Ovary (tissue), 9 donors: ENCODE results near the gene TAP1. TPM values are rescaled to one million over a fixed set of nuclear protein-coding genes. Genes with fewer than 3 reads are reported as not detected.
A peak's percentile ranks its signal among the peaks of the same experiment; 100 is the strongest.

ENCODE experiments used
- DNase-seq, 5 donors: peaks; one replicate each; pipeline ENCODE4 v3.0.0-alpha.2; 2019 to 2020
- H3K27ac ChIP-seq, 2 donors: fragments of 200-600 bp; one replicate each; pipeline versions ENCODE4 v1.5.1 to v1.8.0; 2019 to 2022
- H3K27me3 ChIP-seq: fragments of 200-600 bp; one replicate; pipeline ENCODE4 v1.8.0; 2022
- H3K36me3 ChIP-seq: fragments of 200-600 bp; sonication (generic); one replicate; pipeline ENCODE4 v1.5.1; 2019
- H3K4me1 ChIP-seq: one replicate; pipeline ENCODE4 v1.8.1; 2013; ENCODE audit warnings: mild to moderate bottlenecking, moderate library complexity; ENCODE audit not compliant: insufficient read depth
- H3K4me3 ChIP-seq: fragments of 200-600 bp; sonication (generic); one replicate; pipeline ENCODE4 v1.5.1; 2017
- H3K9me3 ChIP-seq, 2 donors: fragments of 200-600 bp in 1 of 2; sonication (generic) in 1 of 2; one replicate each; pipeline versions ENCODE4 v1.5.1 to v1.8.1; 2013 to 2019; ENCODE audit warnings: mild to moderate bottlenecking in 1 of 2, moderate library complexity in 1 of 2
- EP300 ChIP-seq: sonication (generic); formaldehyde crosslinking; IDR thresholded peaks from one replicate; pipeline ENCODE4 v1.6.1; 2017; ENCODE audit warnings: antibody characterized with exemption
- POLR2A ChIP-seq: fragments of 450-650 bp; IDR thresholded peaks from one replicate; pipeline ENCODE4 v1.6.1; 2017; ENCODE audit warnings: antibody characterized with exemption, mild to moderate bottlenecking, moderate library complexity
- WGBS, 3 donors: extraction: QIAGEN DNeasy Blood & Tissue Kit in 1 of 3; methylation state at CpG; one replicate each; pipeline versions ENCODE4 v1.1.5 to v1.1.7; 2013 to 2017; 5-methylcytosine and 5-hydroxymethylcytosine counted together
- intact Hi-C, 4 donors: fragments of 100-400 bp; cut with DNase I; formaldehyde crosslinking; loops; one replicate each; pipeline versions ENCODE4 v1.11.0 to v1.15.1; 2022 to 2023
- polyA plus RNA-seq, 2 donors: library from polyadenylated mRNA; stranded (reverse); fragments of 200-250 nt in 1 of 2; fragments of 350-450 nt in 1 of 2; fragmentation: Illumina TruSeq in 1 of 2; extraction: RNeasy Lipid Tissue Mini Kit (QIAGEN cat#74804) in 1 of 2; gene quantifications; one replicate each; pipeline ENCODE4 v1.2.3, GENCODE V29; 2013 to 2014
- total RNA-seq, 7 donors: library from RNA; depleted of rRNA in 2 of 7; stranded (reverse); fragments of >200 nt in 2 of 7; fragmentation: NEBNext Ultra II Directional in 3 of 7; extraction: Animal tissue kit (Norgen Biotek cat#: 25700) in 3 of 7; gene quantifications; one replicate each; pipeline versions ENCODE4 v1.1.0 to v1.2.4, GENCODE V29; 2016 to 2023
- TF ChIP-seq, protein P1 (sequence below), 3 donors: fragments of 450-650 bp in 2 of 3; fragments of 200-600 bp in 1 of 3; IDR thresholded peaks; one replicate each; pipeline versions ENCODE4 v1.5.1 to v1.8.0; 2016 to 2022; ENCODE audit warnings: antibody characterized with exemption in 3 of 3, mild to moderate bottlenecking in 1 of 3
- donor health status: DM: no; HTN: no; CAD: no; lungs with moderate emphysema.
- donor health status: DM: no; HTN: no; CAD: no.
- donor health status: Bipolar disorder and iron deficiency.
- donor health status: DM: yes; HTN: yes; CAD: no.
- donor health status: DM: no; HTN: no; CAD: no.
- donor health status: DM: yes; HTN: yes; CAD: no.

Gene TAP1
- total and polyA plus RNA-seq, 9 donors, result 17.7 to 48.4 (median 23.3) TPM

DNA sequence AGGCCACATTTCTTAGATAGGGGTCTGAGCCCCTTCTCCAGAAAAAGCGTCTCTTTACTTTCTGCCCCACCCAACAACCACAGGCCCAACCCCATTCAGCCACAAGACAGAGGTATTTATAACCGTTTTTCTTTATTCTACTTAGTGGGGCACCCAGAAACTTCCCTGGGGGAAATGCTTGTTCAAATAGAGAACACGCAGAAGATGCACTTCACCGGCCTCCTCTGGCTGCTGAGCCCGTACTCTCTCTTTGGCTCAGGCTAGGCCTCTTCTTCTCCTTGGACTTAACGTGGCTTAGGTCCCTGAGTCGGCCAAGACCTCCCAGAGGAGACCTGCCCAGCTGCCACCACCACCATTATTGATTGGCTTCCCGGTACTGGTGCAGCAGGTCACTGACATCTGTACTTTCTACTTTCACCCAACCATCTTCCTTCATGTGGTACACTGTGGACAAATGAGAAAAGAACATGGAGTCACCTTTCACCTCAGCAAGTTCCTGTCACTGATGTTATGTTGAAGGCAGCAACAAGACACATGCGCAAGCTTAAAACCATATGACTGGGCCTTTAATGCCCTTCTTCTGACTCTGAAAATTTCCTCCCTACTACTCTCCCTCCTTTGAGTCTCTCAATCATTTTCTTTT is 12.8 kb downstream of the TAP1 start:
- DNase-seq, result no peak
- no peaks in the 10 kb centered on the region for H3K9me3 ChIP-seq
- no peaks in the 10 kb centered on the region for H3K27me3 ChIP-seq
- intact Hi-C loops, result no loop called here
- H3K27ac ChIP-seq, result no peak overlapping the region
- no peak overlapping the region for H3K4me3 ChIP-seq
- TF ChIP-seq, protein P1, sequence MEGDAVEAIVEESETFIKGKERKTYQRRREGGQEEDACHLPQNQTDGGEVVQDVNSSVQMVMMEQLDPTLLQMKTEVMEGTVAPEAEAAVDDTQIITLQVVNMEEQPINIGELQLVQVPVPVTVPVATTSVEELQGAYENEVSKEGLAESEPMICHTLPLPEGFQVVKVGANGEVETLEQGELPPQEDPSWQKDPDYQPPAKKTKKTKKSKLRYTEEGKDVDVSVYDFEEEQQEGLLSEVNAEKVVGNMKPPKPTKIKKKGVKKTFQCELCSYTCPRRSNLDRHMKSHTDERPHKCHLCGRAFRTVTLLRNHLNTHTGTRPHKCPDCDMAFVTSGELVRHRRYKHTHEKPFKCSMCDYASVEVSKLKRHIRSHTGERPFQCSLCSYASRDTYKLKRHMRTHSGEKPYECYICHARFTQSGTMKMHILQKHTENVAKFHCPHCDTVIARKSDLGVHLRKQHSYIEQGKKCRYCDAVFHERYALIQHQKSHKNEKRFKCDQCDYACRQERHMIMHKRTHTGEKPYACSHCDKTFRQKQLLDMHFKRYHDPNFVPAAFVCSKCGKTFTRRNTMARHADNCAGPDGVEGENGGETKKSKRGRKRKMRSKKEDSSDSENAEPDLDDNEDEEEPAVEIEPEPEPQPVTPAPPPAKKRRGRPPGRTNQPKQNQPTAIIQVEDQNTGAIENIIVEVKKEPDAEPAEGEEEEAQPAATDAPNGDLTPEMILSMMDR (IDR thresholded peaks at IDR 0.05), result no peak
- no peaks in the 10 kb centered on the region for H3K36me3 ChIP-seq
- peaks cover 9% of the 10 kb centered on the region for H3K4me1 ChIP-seq
- 88 to 92% (median 90%) methylated on average over 9 of the region's 9 CpGs for WGBS, 3 donors

DNA sequence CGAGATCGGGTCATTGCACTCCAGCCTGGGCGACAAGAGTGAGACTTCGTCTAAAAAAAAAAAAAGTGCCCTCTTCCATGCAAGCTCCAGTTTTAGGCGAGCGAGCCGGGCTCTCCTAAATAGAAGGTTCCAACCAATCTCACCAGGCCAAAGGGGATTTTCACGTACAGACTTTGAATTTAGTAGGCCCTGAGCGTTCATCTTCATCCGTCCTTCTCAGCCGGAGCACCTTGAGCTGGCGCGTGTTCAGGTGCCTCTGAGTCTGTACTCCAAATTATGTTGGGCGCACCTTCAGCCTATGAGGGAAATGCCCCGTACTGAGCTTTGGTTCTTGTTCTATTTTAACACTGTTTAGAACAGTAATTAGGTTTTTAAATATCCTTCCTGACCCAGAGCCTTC is 14.1 kb downstream of the TAP1 start:
- H3K36me3 ChIP-seq, result no peaks in the 10 kb centered on the region
- WGBS, 3 donors, result 85 to 92% (median 88%) methylated on average over 15 of the region's 15 CpGs
- no peaks in the 10 kb centered on the region for H3K27me3 ChIP-seq
- intact Hi-C loops, result loop anchor here in 2 of 4 donors (2.0 to 5.0 kb wide), 2 partner anchors 13 to 33 kb away; partner anchors contain the start of gene TAP1 (in 1 of the 2)
- peak overlapping the region; percentile 20 to 79 for H3K27ac ChIP-seq
- DNase-seq, result no peak
- H3K9me3 ChIP-seq, result no peaks in the 10 kb centered on the region
- no peak overlapping the region for H3K4me3 ChIP-seq
- TF ChIP-seq EP300 (no peak), POLR2A (no peak)
- TF ChIP-seq, protein P1 (IDR thresholded peaks at IDR 0.05), result no peak
- peaks cover 9% of the 10 kb centered on the region for H3K4me1 ChIP-seq

- Histone ChIP-seq H3K4me3 (peak within 1 kb of the TSS; percentile 92), H3K27ac (peak within 1 kb of the TSS; percentile 79 to 95), H3K36me3 (no peaks in the 10 kb centered on the region), H3K4me1 (peaks cover 9% of the 10 kb centered on the region), H3K27me3 (no peaks in the 10 kb centered on the region), H3K9me3 (no peaks in the 10 kb centered on the region)
- peak; percentile 94 to 98 (median 97) for DNase-seq
- intact Hi-C loops, result loop anchor here in 2 of 4 donors (2.0 to 5.0 kb wide), 2 partner anchors 14 to 34 kb away; partner anchors contain the start of gene TAP1 (in 1 of the 2)
- WGBS, 3 donors, result 0% methylated on average over 46 to 57 of the region's 57 CpGs
- TF ChIP-seq POLR2A (peak; percentile 54), EP300 (no peak)
- TF ChIP-seq, protein P1 (IDR thresholded peaks at IDR 0.05), result peak; percentile 95 to 99 (median 98)
These were observed 15.2 kb downstream of the TAP1 start, which contains the start of gene TAP2 for GRCh38 chr6:32838114-32838958. Gene TAP2, minus strand, starts transcription at chr6:32838739. Its CDS starts 506 bp downstream, at chr6:32838233.

DNA sequence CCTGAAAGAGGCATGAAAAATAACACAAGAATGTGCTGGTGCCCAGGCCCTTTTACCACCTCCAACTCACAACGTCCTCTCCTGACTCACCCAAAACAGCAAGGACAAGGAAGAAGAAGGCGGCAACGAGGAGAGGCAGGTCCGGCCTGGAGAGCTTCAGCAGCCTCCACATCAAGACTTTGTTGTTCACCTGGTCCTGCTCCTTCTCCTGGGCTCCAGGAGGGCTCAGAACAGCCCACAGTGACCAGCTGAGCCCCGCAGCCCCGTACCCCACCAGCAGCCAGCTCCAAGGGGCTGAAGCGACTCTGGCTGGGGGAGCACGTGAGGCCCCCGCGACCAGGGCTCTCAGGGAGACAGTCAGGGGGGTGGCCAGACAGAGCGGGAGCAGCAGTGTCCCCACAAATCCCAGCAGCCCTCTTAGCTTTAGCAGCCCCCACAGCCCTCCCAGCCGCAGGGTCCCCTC is 15.8 kb downstream of the TAP1 start:
- no peaks in the 10 kb centered on the region for H3K27me3 ChIP-seq
- H3K9me3 ChIP-seq, result no peaks in the 10 kb centered on the region
- peak overlapping the region; percentile 92 for H3K4me3 ChIP-seq
- peaks cover 7% of the 10 kb centered on the region for H3K4me1 ChIP-seq
- intact Hi-C loops, result loop anchor here in 2 of 4 donors (2.0 to 5.0 kb wide), 2 partner anchors 15 to 35 kb away; partner anchors contain the start of gene TAP1 (in 1 of the 2)
- H3K27ac ChIP-seq, result peak overlapping the region; percentile 79 to 95
- 11 to 23% (median 12%) methylated on average over 12 of the region's 12 CpGs for WGBS, 3 donors
- TF ChIP-seq POLR2A, result no peak
- TF ChIP-seq, protein P1 (IDR thresholded peaks at IDR 0.05), result no peak
- TF ChIP-seq EP300, result no peak
- no peak for DNase-seq
- no peaks in the 10 kb centered on the region for H3K36me3 ChIP-seq
